Hepatocyte (in vitro differentiated cells): ENCODE results near the gene DHX16.

Experiments
- EZH2 ChIP-seq: fragments of 200-600 bp; sonication (generic); IDR thresholded peaks from 2 replicates; pipeline ENCODE4 v1.6.1; 2016; ENCODE audit warnings: antibody characterized with exemption, mild to moderate bottlenecking, borderline replicate concordance
- EZH2phosphoT487 ChIP-seq: fragments of 200-600 bp; sonication (generic); IDR thresholded peaks from one replicate; pipeline ENCODE4 v1.6.1; 2018; ENCODE audit warnings: antibody characterized with exemption, mild to moderate bottlenecking, low read depth, moderate library complexity; ENCODE audit not compliant: unreplicated experiment, severe bottlenecking
- TF ChIP-seq, protein P1 (sequence below): fragments of 200-600 bp; sonication (generic); IDR thresholded peaks from 2 replicates; pipeline ENCODE4 v1.5.1; 2016; ENCODE audit warnings: antibody characterized with exemption, mild to moderate bottlenecking; ENCODE audit not compliant: poor library complexity

DNA sequence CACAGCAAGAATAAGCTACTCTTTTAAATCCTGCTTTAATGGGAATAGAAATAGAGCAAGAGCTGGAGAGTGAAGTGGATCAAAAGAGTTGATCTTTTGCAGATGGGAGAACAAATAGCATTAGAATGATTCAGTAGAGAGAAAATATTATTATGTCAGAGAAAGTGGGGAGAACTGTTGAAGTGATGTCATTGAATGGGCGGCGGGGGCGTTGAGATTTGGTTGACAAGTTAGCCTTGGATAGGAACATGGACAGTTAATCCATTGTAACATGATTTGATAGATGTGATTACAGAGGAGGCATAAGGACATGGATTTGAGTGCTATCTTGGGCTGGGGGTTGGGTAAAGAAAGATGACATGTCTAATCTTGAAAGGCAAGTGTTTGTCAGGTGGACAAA is 37.0 kb downstream of the DHX16 start:
- TF ChIP-seq, protein P1, sequence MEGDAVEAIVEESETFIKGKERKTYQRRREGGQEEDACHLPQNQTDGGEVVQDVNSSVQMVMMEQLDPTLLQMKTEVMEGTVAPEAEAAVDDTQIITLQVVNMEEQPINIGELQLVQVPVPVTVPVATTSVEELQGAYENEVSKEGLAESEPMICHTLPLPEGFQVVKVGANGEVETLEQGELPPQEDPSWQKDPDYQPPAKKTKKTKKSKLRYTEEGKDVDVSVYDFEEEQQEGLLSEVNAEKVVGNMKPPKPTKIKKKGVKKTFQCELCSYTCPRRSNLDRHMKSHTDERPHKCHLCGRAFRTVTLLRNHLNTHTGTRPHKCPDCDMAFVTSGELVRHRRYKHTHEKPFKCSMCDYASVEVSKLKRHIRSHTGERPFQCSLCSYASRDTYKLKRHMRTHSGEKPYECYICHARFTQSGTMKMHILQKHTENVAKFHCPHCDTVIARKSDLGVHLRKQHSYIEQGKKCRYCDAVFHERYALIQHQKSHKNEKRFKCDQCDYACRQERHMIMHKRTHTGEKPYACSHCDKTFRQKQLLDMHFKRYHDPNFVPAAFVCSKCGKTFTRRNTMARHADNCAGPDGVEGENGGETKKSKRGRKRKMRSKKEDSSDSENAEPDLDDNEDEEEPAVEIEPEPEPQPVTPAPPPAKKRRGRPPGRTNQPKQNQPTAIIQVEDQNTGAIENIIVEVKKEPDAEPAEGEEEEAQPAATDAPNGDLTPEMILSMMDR: no peak
- TF ChIP-seq EZH2 (no peak), EZH2phosphoT487 (no peak)
